ENCODE measurements around the gene PADI1.

Gene PADI1

GRCh38 chr1:17177651-17178050 is 27.3 kb upstream of the PADI1 start:
- Histone ChIP-seq H3K9me3 (ENCODE audit: control insufficient read depth, low read length) (no peaks in the 10 kb centered on the region), H3K4me1 (no peaks in the 10 kb centered on the region), H3K27ac (no peak overlapping the region), H3K79me2 (no peaks in the 10 kb centered on the region), H3K4me3 (ENCODE audit: low read depth, low read length) (no peak overlapping the region), H3K27me3 (ENCODE audit: control insufficient read depth, insufficient read depth, low read length) (no peaks in the 10 kb centered on the region), H3K36me3 (ENCODE audit: control insufficient read depth, insufficient read depth, low read length) (no peaks in the 10 kb centered on the region), H3K9ac (no peak overlapping the region), H3K4me2 (ENCODE audit: low read length) (no peak overlapping the region), H2AFZ (no peak overlapping the region)
- TF ChIP-seq, protein P1, sequence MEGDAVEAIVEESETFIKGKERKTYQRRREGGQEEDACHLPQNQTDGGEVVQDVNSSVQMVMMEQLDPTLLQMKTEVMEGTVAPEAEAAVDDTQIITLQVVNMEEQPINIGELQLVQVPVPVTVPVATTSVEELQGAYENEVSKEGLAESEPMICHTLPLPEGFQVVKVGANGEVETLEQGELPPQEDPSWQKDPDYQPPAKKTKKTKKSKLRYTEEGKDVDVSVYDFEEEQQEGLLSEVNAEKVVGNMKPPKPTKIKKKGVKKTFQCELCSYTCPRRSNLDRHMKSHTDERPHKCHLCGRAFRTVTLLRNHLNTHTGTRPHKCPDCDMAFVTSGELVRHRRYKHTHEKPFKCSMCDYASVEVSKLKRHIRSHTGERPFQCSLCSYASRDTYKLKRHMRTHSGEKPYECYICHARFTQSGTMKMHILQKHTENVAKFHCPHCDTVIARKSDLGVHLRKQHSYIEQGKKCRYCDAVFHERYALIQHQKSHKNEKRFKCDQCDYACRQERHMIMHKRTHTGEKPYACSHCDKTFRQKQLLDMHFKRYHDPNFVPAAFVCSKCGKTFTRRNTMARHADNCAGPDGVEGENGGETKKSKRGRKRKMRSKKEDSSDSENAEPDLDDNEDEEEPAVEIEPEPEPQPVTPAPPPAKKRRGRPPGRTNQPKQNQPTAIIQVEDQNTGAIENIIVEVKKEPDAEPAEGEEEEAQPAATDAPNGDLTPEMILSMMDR (IDR thresholded peaks at IDR 0.05), result no peak

- no peaks in the 10 kb centered on the region for H3K9me3 ChIP-seq (ENCODE audit: control insufficient read depth, low read length)
- H3K79me2 ChIP-seq, result no peaks in the 10 kb centered on the region
- no peaks in the 10 kb centered on the region for H3K4me1 ChIP-seq
- no peak overlapping the region for H3K9ac ChIP-seq
- no peak overlapping the region for H3K27ac ChIP-seq
- H2AFZ ChIP-seq, result no peak overlapping the region
- H3K4me3 ChIP-seq (ENCODE audit: low read depth, low read length), result no peak overlapping the region
- TF ChIP-seq, protein P1 (IDR thresholded peaks at IDR 0.05), result no peak
- H3K27me3 ChIP-seq (ENCODE audit: control insufficient read depth, insufficient read depth, low read length), result no peaks in the 10 kb centered on the region
- no peaks in the 10 kb centered on the region for H3K36me3 ChIP-seq (ENCODE audit: control insufficient read depth, insufficient read depth, low read length)
- H3K4me2 ChIP-seq (ENCODE audit: low read length), result no peak overlapping the region
Observed at GRCh38 chr1:17181781-17182464, 23.0 kb upstream of the PADI1 start.

GRCh38 chr1:17183388-17184160 is 21.4 kb upstream of the PADI1 start:
- no peaks in the 10 kb centered on the region for H3K4me1 ChIP-seq
- H3K36me3 ChIP-seq (ENCODE audit: control insufficient read depth, insufficient read depth, low read length), result no peaks in the 10 kb centered on the region
- H3K9ac ChIP-seq, result no peak overlapping the region
- H3K4me2 ChIP-seq (ENCODE audit: low read length), result no peak overlapping the region
- no peaks in the 10 kb centered on the region for H3K79me2 ChIP-seq
- no peak overlapping the region for H2AFZ ChIP-seq
- TF ChIP-seq, protein P1 (IDR thresholded peaks at IDR 0.05), result no peak
- H3K27me3 ChIP-seq (ENCODE audit: control insufficient read depth, insufficient read depth, low read length), result no peaks in the 10 kb centered on the region
- no peak overlapping the region for H3K27ac ChIP-seq
- no peak overlapping the region for H3K4me3 ChIP-seq (ENCODE audit: low read depth, low read length)
- no peaks in the 10 kb centered on the region for H3K9me3 ChIP-seq (ENCODE audit: control insufficient read depth, low read length)

GRCh38 chr1:17184161-17184665 is 20.7 kb upstream of the PADI1 start:
- no peak overlapping the region for H3K4me2 ChIP-seq (ENCODE audit: low read length)
- TF ChIP-seq, protein P1 (IDR thresholded peaks at IDR 0.05), result no peak
- no peaks in the 10 kb centered on the region for H3K4me1 ChIP-seq
- H2AFZ ChIP-seq, result no peak overlapping the region
- no peak overlapping the region for H3K9ac ChIP-seq
- H3K9me3 ChIP-seq (ENCODE audit: control insufficient read depth, low read length), result no peaks in the 10 kb centered on the region
- H3K27ac ChIP-seq, result no peak overlapping the region
- H3K4me3 ChIP-seq (ENCODE audit: low read depth, low read length), result no peak overlapping the region
- no peaks in the 10 kb centered on the region for H3K79me2 ChIP-seq
- H3K27me3 ChIP-seq (ENCODE audit: control insufficient read depth, insufficient read depth, low read length), result no peaks in the 10 kb centered on the region
- no peaks in the 10 kb centered on the region for H3K36me3 ChIP-seq (ENCODE audit: control insufficient read depth, insufficient read depth, low read length)
